Ectodermal cell (in vitro differentiated cells): Measurements from ENCODE around the gene FDX1.

Experiments
- H3K27ac ChIP-seq: 2 replicates; pipeline ENCODE4 v1.7.0; 2013; ENCODE audit warnings: mild to moderate bottlenecking, low read depth, low read length; ENCODE audit not compliant: insufficient read depth, poor library complexity, severe bottlenecking
- H3K27me3 ChIP-seq: 2 replicates; pipeline ENCODE4 v1.7.0; 2013; ENCODE audit warnings: mild to moderate bottlenecking, low read length; ENCODE audit not compliant: insufficient read depth, control insufficient read depth, poor library complexity, severe bottlenecking
- H3K36me3 ChIP-seq: one replicate; pipeline ENCODE4 v1.7.0; 2013; ENCODE audit warnings: low read length; ENCODE audit not compliant: control insufficient read depth, insufficient read depth
- H3K4me1 ChIP-seq: one replicate; pipeline ENCODE4 v1.7.0; 2013; ENCODE audit warnings: low read length; ENCODE audit not compliant: control insufficient read depth, insufficient read depth
- H3K4me3 ChIP-seq: 2 replicates; pipeline ENCODE4 v1.7.0; 2013; ENCODE audit warnings: low read depth, low read length, control low read depth; ENCODE audit not compliant: insufficient read depth
- H3K9me3 ChIP-seq: 2 replicates; pipeline ENCODE4 v1.7.0; 2013; ENCODE audit warnings: mild to moderate bottlenecking, low read length, moderate library complexity; ENCODE audit not compliant: control insufficient read depth
- WGBS, 2 experiments: methylation state at CpG; one replicate each; pipeline ENCODE4 v1.1.7; 2013; ENCODE audit warnings: missing lambda C conversion rate in 2 of 2; 5-methylcytosine and 5-hydroxymethylcytosine counted together

FDX1 gene

GRCh38 chr11:110467556-110467955 is 37.8 kb downstream of the FDX1 start:
- H3K9me3 ChIP-seq: no peaks in the 10 kb centered on the region
- no peaks in the 10 kb centered on the region for H3K27me3 ChIP-seq
- no peak overlapping the region for H3K4me3 ChIP-seq
- H3K36me3 ChIP-seq: no peaks in the 10 kb centered on the region
- WGBS, 2 experiments: 89 to 90% methylated on average over 3 of the region's 3 CpGs
- no peaks in the 10 kb centered on the region for H3K4me1 ChIP-seq
- no peak overlapping the region for H3K27ac ChIP-seq

- Histone ChIP-seq H3K27me3 (no peaks in the 10 kb centered on the region), H3K9me3 (no peaks in the 10 kb centered on the region), H3K4me3 (no peak overlapping the region), H3K27ac (no peak overlapping the region), H3K36me3 (no peaks in the 10 kb centered on the region), H3K4me1 (no peaks in the 10 kb centered on the region)
- 97 to 98% methylated on average over 3 to 4 of the region's 4 CpGs for WGBS, 2 experiments
These were observed 38.4 kb downstream of the FDX1 start for GRCh38 chr11:110468121-110468520.

GRCh38 chr11:110469127-110469526 is 39.4 kb downstream of the FDX1 start:
- Histone ChIP-seq H3K27me3 (no peaks in the 10 kb centered on the region), H3K4me3 (no peak overlapping the region), H3K9me3 (no peaks in the 10 kb centered on the region), H3K36me3 (no peaks in the 10 kb centered on the region), H3K4me1 (no peaks in the 10 kb centered on the region), H3K27ac (no peak overlapping the region)

- WGBS, 2 experiments: 93 to 96% methylated on average over 2 of the region's 2 CpGs
- no peak overlapping the region for H3K27ac ChIP-seq
- H3K27me3 ChIP-seq: no peaks in the 10 kb centered on the region
- no peaks in the 10 kb centered on the region for H3K9me3 ChIP-seq
- H3K36me3 ChIP-seq: no peaks in the 10 kb centered on the region
- no peaks in the 10 kb centered on the region for H3K4me1 ChIP-seq
- H3K4me3 ChIP-seq: no peak overlapping the region
These were observed 41.0 kb downstream of the FDX1 start for GRCh38 chr11:110470716-110471115.

- Histone ChIP-seq H3K4me3 (no peak overlapping the region), H3K27me3 (no peaks in the 10 kb centered on the region), H3K9me3 (no peaks in the 10 kb centered on the region), H3K27ac (no peak overlapping the region), H3K36me3 (no peaks in the 10 kb centered on the region), H3K4me1 (no peaks in the 10 kb centered on the region)
- WGBS, 2 experiments: no CpG with 5 or more reads among the region's 1 CpG
These were observed 41.6 kb downstream of the FDX1 start for GRCh38 chr11:110471371-110471770.

- H3K36me3 ChIP-seq: no peaks in the 10 kb centered on the region
- H3K9me3 ChIP-seq: no peaks in the 10 kb centered on the region
- no peak overlapping the region for H3K27ac ChIP-seq
- H3K4me1 ChIP-seq: no peaks in the 10 kb centered on the region
- WGBS, 2 experiments: 81 to 89% methylated on average over 1 of the region's 1 CpG
- H3K4me3 ChIP-seq: no peak overlapping the region
- H3K27me3 ChIP-seq: no peaks in the 10 kb centered on the region
These were observed 43.1 kb downstream of the FDX1 start for GRCh38 chr11:110472858-110473257.

- H3K4me1 ChIP-seq: no peaks in the 10 kb centered on the region
- H3K27me3 ChIP-seq: no peaks in the 10 kb centered on the region
- H3K36me3 ChIP-seq: no peaks in the 10 kb centered on the region
- no peak overlapping the region for H3K27ac ChIP-seq
- 91 to 94% methylated on average over 7 of the region's 7 CpGs for WGBS, 2 experiments
- no peak overlapping the region for H3K4me3 ChIP-seq
- H3K9me3 ChIP-seq: no peaks in the 10 kb centered on the region
These were observed 44.0 kb downstream of the FDX1 start for GRCh38 chr11:110473706-110474105.

- H3K27me3 ChIP-seq: no peaks in the 10 kb centered on the region
These were observed 44.8 kb downstream of the FDX1 start for GRCh38 chr11:110474578-110474977.

GRCh38 chr11:110475671-110476070 is 45.9 kb downstream of the FDX1 start:
- Histone ChIP-seq H3K27me3 (no peaks in the 10 kb centered on the region), H3K4me3 (no peak overlapping the region), H3K36me3 (no peaks in the 10 kb centered on the region), H3K9me3 (no peaks in the 10 kb centered on the region), H3K27ac (no peak overlapping the region), H3K4me1 (no peaks in the 10 kb centered on the region)
- WGBS, 2 experiments: 85 to 100% methylated on average over 1 of the region's 1 CpG

More at GRCh38 chr11:110474578-110474977, 44.8 kb downstream of the FDX1 start:
- no peak overlapping the region for H3K4me3 ChIP-seq
- H3K36me3 ChIP-seq: no peaks in the 10 kb centered on the region
- no peak overlapping the region for H3K27ac ChIP-seq
- WGBS, 2 experiments: 80 to 89% methylated on average over 1 of the region's 1 CpG
- no peaks in the 10 kb centered on the region for H3K4me1 ChIP-seq
- H3K9me3 ChIP-seq: no peaks in the 10 kb centered on the region

- no peaks in the 10 kb centered on the region for H3K27me3 ChIP-seq
- no peaks in the 10 kb centered on the region for H3K36me3 ChIP-seq
- no peak overlapping the region for H3K4me3 ChIP-seq
- H3K9me3 ChIP-seq: no peaks in the 10 kb centered on the region
- H3K4me1 ChIP-seq: no peaks in the 10 kb centered on the region
- no peak overlapping the region for H3K27ac ChIP-seq
- WGBS, 2 experiments: 43 to 50% methylated on average over 12 of the region's 12 CpGs
These were observed 48.7 kb downstream of the FDX1 start for GRCh38 chr11:110478410-110478809.
